Transverse colon (tissue), 4 donors: Measurements from ENCODE around the gene TPTE. TPM values are rescaled to one million over a fixed set of nuclear protein-coding genes. Genes with fewer than 3 reads are reported as not detected.
"Not testable (repeated sequence)": the region's sequence is repeated elsewhere in the genome, so short reads cannot be mapped to it uniquely, and the experiment has no call there.

Experiments
- DNase-seq: peaks from one replicate; pipeline ENCODE4 v3.0.0-alpha.2; 2019
- H3K27ac ChIP-seq, 4 donors: fragments of 200-600 bp; sonication (generic); 2 replicates each; pipeline ENCODE4 v1.5.1; 2016 to 2018; ENCODE audit warnings: inconsistent platforms in 4 of 4
- H3K27me3 ChIP-seq: fragments of 200-600 bp; sonication (generic); 2 replicates; pipeline ENCODE4 v1.5.1; 2017; ENCODE audit warnings: inconsistent platforms
- H3K36me3 ChIP-seq, 4 donors: fragments of 200-600 bp; sonication (generic); 2 replicates each; pipeline ENCODE4 v1.5.1; 2017 to 2019; ENCODE audit warnings: inconsistent platforms in 4 of 4
- H3K4me1 ChIP-seq, 4 donors: fragments of 200-600 bp; sonication (generic); 2 replicates each; pipeline ENCODE4 v1.5.1; 2017 to 2020; ENCODE audit warnings: inconsistent platforms in 4 of 4
- H3K4me3 ChIP-seq, 4 donors: fragments of 200-600 bp; sonication (generic); 1 replicate in 1 of 4; 2 replicates in 3 of 4; pipeline versions ENCODE4 v1.5.1 to v1.6.1; 2017 to 2019; ENCODE audit warnings: inconsistent platforms in 4 of 4
- H3K9me3 ChIP-seq, 2 donors: fragments of 200-600 bp; sonication (generic); 2 replicates each; pipeline ENCODE4 v1.5.1; 2017 to 2019; ENCODE audit warnings: inconsistent platforms in 2 of 2
- CTCF ChIP-seq, 5 experiments: fragments of 200-600 bp in 3 of 5; fragments of 450-650 bp in 2 of 5; sonication (generic) in 3 of 5; IDR thresholded peaks; 1 replicate in 2 of 5; 2 replicates in 3 of 5; pipeline ENCODE4 v1.5.1; 2016 to 2017; ENCODE audit warnings: antibody characterized with exemption in 5 of 5, inconsistent platforms in 3 of 5, mild to moderate bottlenecking in 2 of 5, moderate library complexity in 1 of 5
- EP300 ChIP-seq: sonication (generic); formaldehyde crosslinking; IDR thresholded peaks from one replicate; pipeline ENCODE4 v1.6.1; 2017; ENCODE audit warnings: antibody characterized with exemption, low read depth
- POLR2A ChIP-seq: fragments of 450-650 bp; IDR thresholded peaks from one replicate; pipeline ENCODE4 v1.6.1; 2016; ENCODE audit warnings: antibody characterized with exemption, mild to moderate bottlenecking, moderate library complexity
- POLR2AphosphoS5 ChIP-seq, 3 donors: sonication (generic); formaldehyde crosslinking; IDR thresholded peaks; one replicate each; pipeline ENCODE4 v1.6.1; 2016; ENCODE audit warnings: antibody characterized with exemption in 3 of 3
- WGBS, 2 donors: methylation state at CpG; one replicate each; pipeline ENCODE4 v1.1.5; 2018; ENCODE audit warnings: low coverage in 1 of 2; 5-methylcytosine and 5-hydroxymethylcytosine counted together
- in situ Hi-C, 4 donors: fragments of 200-750 bp; cut with MboI; loops; one replicate each; pipeline versions ENCODE4 v1.15.0 to v1.15.1; 2017; ENCODE audit warnings: low sequenced_read_pairs in 3 of 4, low pct_ligation_motif_present in 1 of 4, low pct_unique_long_range_greater_than_20kb in 1 of 4
- intact Hi-C: fragments of 100-400 bp; cut with DNase I; formaldehyde crosslinking; loops from one replicate; pipeline ENCODE4 v1.15.1; 2023; ENCODE audit warnings: low total_unique reads
- total RNA-seq, 4 donors: library from RNA; depleted of rRNA; stranded (reverse); fragments of >200 nt; gene quantifications; one replicate each; pipeline ENCODE4 v1.1.0, GENCODE V29; 2016

The TPTE gene
- total RNA-seq, 4 donors from 2014 or later: not detected

- intact Hi-C loops, DNase-seq, H3K27me3 ChIP-seq, H3K4me3 ChIP-seq, in situ Hi-C loops, H3K36me3 ChIP-seq, H3K27ac ChIP-seq, H3K4me1 ChIP-seq: not testable (repeated sequence)
- peaks cover 15 to 57% of the 10 kb centered on the region in 2 donors for H3K9me3 ChIP-seq
- 50 to 87% methylated on average over 2 to 73 of the region's 75 CpGs for WGBS, 2 donors
These were observed 585 bp downstream of the TPTE start for GRCh38 chr21:10521835-10522500.

GRCh38 chr21:10539956-10540355, 18.6 kb downstream of the TPTE start:
- no peak for TF ChIP-seq EP300
- TF ChIP-seq POLR2A: no peak
- no peak for TF ChIP-seq POLR2AphosphoS5 (IDR thresholded peaks at IDR 0.05)
- TF ChIP-seq CTCF (IDR thresholded peaks at IDR 0.05): no peak
- DNase-seq: no peak
- Histone ChIP-seq H3K4me1 (no peaks in the 10 kb centered on the region), H3K27me3 (no peaks in the 10 kb centered on the region), H3K4me3 (no peak overlapping the region), H3K36me3 (no peaks in the 10 kb centered on the region), H3K9me3 (peaks cover 5 to 18% of the 10 kb centered on the region in 2 donors), H3K27ac (no peak overlapping the region)
- WGBS, 2 donors: 74 to 81% methylated on average over 3 of the region's 3 CpGs
- intact Hi-C loops: no loop called here
- in situ Hi-C loops: no loop called here

GRCh38 chr21:10544376-10544775, 23.0 kb downstream of the TPTE start:
- in situ Hi-C loops, H3K27ac ChIP-seq, intact Hi-C loops, H3K4me1 ChIP-seq, H3K36me3 ChIP-seq, H3K4me3 ChIP-seq, DNase-seq, H3K27me3 ChIP-seq: not testable (repeated sequence)
- WGBS, 2 donors: 82 to 87% methylated on average over 6 to 9 of the region's 9 CpGs
- peaks cover 4 to 37% of the 10 kb centered on the region in 2 donors for H3K9me3 ChIP-seq

- H3K9me3 ChIP-seq: peaks cover 22 to 40% of the 10 kb centered on the region in 2 donors
- H3K27me3 ChIP-seq, H3K27ac ChIP-seq, DNase-seq, H3K36me3 ChIP-seq, intact Hi-C loops, H3K4me1 ChIP-seq, in situ Hi-C loops, H3K4me3 ChIP-seq: not testable (repeated sequence)
- WGBS, 2 donors: 43% methylated on average over 4 of the region's 4 CpGs; no CpG with 5 or more reads in 1 of the 2 donors
These were observed 26.5 kb downstream of the TPTE start for GRCh38 chr21:10547868-10548267.

GRCh38 chr21:10548331-10548954, 27.1 kb downstream of the TPTE start:
- H3K27ac ChIP-seq, H3K4me3 ChIP-seq, H3K27me3 ChIP-seq, H3K4me1 ChIP-seq, in situ Hi-C loops, H3K36me3 ChIP-seq, intact Hi-C loops, DNase-seq: not testable (repeated sequence)
- peaks cover 22 to 40% of the 10 kb centered on the region in 2 donors for H3K9me3 ChIP-seq
- 50 to 81% methylated on average over 2 of the region's 2 CpGs for WGBS, 2 donors

- H3K4me3 ChIP-seq, DNase-seq, H3K27ac ChIP-seq, intact Hi-C loops, H3K4me1 ChIP-seq, in situ Hi-C loops, H3K36me3 ChIP-seq, H3K27me3 ChIP-seq: not testable (repeated sequence)
- 13 to 51% methylated on average over 1 to 2 of the region's 2 CpGs for WGBS, 2 donors
- peaks cover 57 to 70% of the 10 kb centered on the region in 2 donors for H3K9me3 ChIP-seq
These were observed 49.4 kb downstream of the TPTE start for GRCh38 chr21:10570803-10571202.

- H3K36me3 ChIP-seq, DNase-seq, intact Hi-C loops, in situ Hi-C loops, H3K27ac ChIP-seq, H3K4me3 ChIP-seq, H3K27me3 ChIP-seq, H3K4me1 ChIP-seq: not testable (repeated sequence)
- 80 to 81% methylated on average over 11 to 16 of the region's 16 CpGs for WGBS, 2 donors
- peaks cover 38 to 79% of the 10 kb centered on the region in 2 donors for H3K9me3 ChIP-seq
These were observed 53.3 kb downstream of the TPTE start for GRCh38 chr21:10574531-10575310.
